Measurements from ENCODE around the gene FLYWCH2. TPM values are rescaled to one million over a fixed set of nuclear protein-coding genes. Genes with fewer than 3 reads are reported as not detected.

Gene FLYWCH2
- polyA plus RNA-seq, 1 experiment, result 22.4 TPM

DNA sequence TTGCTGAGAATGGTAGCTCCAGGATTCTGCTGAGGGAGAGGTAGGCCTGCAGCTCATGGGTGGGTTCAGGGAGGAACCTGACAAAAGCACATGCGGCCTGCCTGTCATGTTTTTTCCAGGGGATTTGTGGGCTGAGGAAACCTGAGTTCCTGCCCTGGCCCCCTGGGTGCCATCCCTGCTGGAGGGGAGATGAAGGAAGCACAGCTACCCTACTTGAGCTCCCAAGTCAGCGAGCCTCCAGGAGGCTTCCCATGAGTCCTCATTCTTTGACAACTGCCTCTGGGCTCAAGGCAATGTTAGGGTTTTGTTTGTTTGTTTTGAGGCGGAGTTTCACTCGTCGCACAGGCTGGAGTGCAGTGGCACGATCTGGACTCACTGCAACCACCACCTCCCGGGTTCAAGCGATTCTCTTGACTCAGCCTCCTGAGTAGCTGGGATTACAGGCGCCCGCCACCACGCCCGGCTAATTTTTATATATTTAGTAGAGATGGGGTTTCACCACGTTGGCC, 16.6 kb downstream of the FLYWCH2 start:
- H3K27ac ChIP-seq (ENCODE audit: low read depth, low read length), result no peak overlapping the region
- TF ChIP-seq, protein P1, sequence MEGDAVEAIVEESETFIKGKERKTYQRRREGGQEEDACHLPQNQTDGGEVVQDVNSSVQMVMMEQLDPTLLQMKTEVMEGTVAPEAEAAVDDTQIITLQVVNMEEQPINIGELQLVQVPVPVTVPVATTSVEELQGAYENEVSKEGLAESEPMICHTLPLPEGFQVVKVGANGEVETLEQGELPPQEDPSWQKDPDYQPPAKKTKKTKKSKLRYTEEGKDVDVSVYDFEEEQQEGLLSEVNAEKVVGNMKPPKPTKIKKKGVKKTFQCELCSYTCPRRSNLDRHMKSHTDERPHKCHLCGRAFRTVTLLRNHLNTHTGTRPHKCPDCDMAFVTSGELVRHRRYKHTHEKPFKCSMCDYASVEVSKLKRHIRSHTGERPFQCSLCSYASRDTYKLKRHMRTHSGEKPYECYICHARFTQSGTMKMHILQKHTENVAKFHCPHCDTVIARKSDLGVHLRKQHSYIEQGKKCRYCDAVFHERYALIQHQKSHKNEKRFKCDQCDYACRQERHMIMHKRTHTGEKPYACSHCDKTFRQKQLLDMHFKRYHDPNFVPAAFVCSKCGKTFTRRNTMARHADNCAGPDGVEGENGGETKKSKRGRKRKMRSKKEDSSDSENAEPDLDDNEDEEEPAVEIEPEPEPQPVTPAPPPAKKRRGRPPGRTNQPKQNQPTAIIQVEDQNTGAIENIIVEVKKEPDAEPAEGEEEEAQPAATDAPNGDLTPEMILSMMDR (IDR thresholded peaks at IDR 0.05; ENCODE audit: low read depth, low read length), result no peak
- CTCF ChIA-PET, result interaction anchor here (0.6 to 1.5 kb wide), 3 partner anchors 12 to 27 kb away, joined by 3 to 7 read pairs (median 4); no protein-coding TSS in a partner anchor
- POLR2A ChIA-PET, result interaction anchor here (1.7 kb wide), 1 partner anchor 16 kb away, joined by 6 read pairs; the partner anchor contains the start of gene FLYWCH2
- H3K4me3 ChIP-seq (ENCODE audit: low read depth, low read length), result no peak overlapping the region
- no peaks in the 10 kb centered on the region for H3K27me3 ChIP-seq (ENCODE audit: control insufficient read depth, insufficient read depth, low read length)
- DNase-seq (ENCODE audit: low read depth, low spot score), result no peak
- H3K9me3 ChIP-seq (ENCODE audit: control insufficient read depth, insufficient read depth, low read length), result no peaks in the 10 kb centered on the region; the same call in 1 of the 2 replicates

DNA sequence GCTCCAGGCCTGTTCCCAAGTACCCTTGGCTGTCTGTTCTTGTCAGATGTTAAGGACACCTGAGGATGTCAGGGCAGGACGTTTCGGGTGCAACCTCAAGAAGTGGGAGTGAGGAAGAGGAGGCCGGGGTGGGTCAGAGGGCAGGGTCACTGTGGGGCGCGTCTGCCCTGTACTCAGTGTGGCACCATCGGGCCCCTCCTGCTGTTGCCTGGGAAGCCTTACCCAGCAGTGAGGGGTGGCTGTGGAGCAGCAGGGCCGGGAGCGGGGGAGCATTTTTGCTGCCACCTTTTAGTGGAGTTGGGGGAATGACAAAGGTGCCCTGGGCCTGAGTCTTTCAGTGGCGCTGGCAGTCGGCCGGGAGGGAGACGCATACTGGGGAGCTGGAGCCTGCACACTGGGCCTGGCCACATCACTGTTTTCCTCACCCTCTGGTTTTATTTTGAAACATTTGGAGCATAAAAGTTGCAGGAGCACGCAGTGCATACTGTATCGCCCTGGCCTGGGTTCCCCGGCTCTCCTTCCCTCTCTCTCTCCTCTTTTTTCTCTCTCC, 17.6 kb downstream of the FLYWCH2 start:
- Histone ChIP-seq H3K9me3 (ENCODE audit: control insufficient read depth, insufficient read depth, low read length) (no peaks in the 10 kb centered on the region; the same call in 1 of the 2 replicates), H3K27me3 (ENCODE audit: control insufficient read depth, insufficient read depth, low read length) (no peaks in the 10 kb centered on the region), H3K4me3 (ENCODE audit: low read depth, low read length) (no peak overlapping the region), H3K27ac (ENCODE audit: low read depth, low read length) (no peak overlapping the region)
- DNase-seq (ENCODE audit: low read depth, low spot score), result no peak
- POLR2A ChIA-PET, result no interaction called here
- TF ChIP-seq, protein P1 (IDR thresholded peaks at IDR 0.05; ENCODE audit: low read depth, low read length), result no peak
- CTCF ChIA-PET, result no interaction called here

DNA sequence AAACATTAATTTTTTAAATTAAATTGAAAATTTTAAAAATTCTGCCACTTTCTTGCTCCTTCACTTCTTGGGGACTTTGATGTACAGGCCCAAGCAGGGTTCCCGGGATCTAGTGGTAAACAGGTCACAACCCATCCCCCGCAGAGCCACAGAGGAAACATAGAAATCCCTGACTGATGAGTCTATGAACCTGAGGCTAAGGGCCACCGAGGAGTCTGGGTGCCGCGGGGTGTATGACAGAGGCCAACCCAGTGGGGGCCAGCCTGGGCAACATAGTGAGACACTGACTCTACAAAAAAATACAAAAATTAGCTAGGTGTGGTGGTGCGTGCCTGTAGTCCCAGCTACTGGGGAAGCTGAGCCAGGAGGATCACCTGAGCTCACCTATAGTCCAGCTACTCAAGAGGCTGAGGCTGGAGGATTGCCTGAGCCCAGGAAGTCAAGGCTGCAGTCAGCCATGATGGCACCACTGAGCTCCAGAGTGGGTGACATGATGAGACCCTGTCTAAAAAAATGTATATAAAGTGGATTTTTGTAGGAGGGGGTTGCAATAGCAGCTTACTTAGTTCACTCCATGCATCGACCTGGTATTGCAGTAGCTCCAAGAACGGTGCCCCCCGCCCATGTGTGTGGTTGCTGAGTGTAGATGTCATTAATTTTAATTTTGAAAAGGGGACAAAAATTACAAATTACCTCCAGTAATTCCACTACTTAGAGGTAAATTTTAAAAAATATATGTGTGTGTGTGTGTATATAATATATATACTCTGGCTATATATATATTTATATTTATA, 19.5 kb downstream of the FLYWCH2 start:
- DNase-seq (ENCODE audit: low read depth, low spot score), result no peak
- ChIA-PET POLR2A (interaction anchor here (0.9 kb wide), 1 partner anchor 9 kb away, joined by 4 read pairs; the partner anchor contains the start of gene FLYWCH1), CTCF (interaction anchor here (1.0 kb wide), 2 partner anchors 25 to 26 kb away, joined by 3 to 4 read pairs; no protein-coding TSS in a partner anchor)
- H3K9me3 ChIP-seq (ENCODE audit: control insufficient read depth, insufficient read depth, low read length), result no peaks in the 10 kb centered on the region; the same call in 1 of the 2 replicates
- H3K27ac ChIP-seq (ENCODE audit: low read depth, low read length), result no peak overlapping the region
- TF ChIP-seq, protein P1 (IDR thresholded peaks at IDR 0.05; ENCODE audit: low read depth, low read length), result no peak
- no peak overlapping the region for H3K4me3 ChIP-seq (ENCODE audit: low read depth, low read length)
- no peaks in the 10 kb centered on the region for H3K27me3 ChIP-seq (ENCODE audit: control insufficient read depth, insufficient read depth, low read length)

DNA sequence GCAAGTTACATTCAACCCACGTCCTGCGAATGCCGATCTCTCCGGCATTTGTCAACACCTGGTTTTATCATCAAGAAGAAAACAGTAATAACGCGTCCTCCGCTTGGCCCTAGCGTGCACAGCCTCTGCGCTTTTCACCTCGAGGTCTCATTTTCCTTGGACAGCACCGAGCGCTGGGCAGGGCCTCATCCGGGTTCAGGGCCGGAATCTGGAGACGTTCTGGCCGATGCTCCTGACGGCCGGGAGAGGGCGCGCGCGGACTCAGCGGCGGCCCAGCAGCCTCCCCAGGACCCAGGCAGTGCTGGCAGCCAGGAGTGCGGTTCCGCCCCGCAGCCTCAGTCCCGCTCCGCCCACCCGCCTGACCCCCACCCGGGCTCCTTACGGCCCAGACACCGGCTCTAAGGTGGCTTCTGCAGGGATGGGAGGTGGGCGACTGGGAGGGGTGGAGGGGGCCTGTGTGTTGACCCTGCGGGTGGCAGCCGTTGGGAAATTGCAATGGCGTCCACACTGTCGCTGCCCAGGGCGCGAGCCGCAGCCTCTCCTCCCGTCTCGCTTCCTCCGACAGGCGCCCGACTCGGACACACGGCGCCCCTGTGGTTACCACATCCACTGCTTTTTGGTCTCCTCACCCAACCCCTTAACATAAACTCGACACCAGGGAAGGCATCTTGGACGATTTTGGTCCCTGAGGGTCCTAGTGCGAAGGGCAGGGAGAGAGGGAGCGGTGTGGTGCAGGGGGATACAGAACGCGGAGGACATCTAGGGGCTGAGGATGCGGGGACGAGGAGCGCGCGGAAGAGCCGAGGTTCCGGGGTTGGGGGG, 21.3 kb downstream of the FLYWCH2 start:
- Histone ChIP-seq H3K27me3 (ENCODE audit: control insufficient read depth, insufficient read depth, low read length) (no peaks in the 10 kb centered on the region), H3K9me3 (ENCODE audit: control insufficient read depth, insufficient read depth, low read length) (no peaks in the 10 kb centered on the region; the same call in 1 of the 2 replicates), H3K4me3 (ENCODE audit: low read depth, low read length) (peak overlapping the region; percentile 75), H3K27ac (ENCODE audit: low read depth, low read length) (peak overlapping the region; percentile 70)
- ChIA-PET CTCF (interaction anchor here (0.9 to 1.0 kb wide), 2 partner anchors 17 to 23 kb away, joined by 3 to 4 read pairs; no protein-coding TSS in a partner anchor), POLR2A (interaction anchor here (0.7 kb wide), 1 partner anchor 22 kb away, joined by 5 read pairs; the partner anchor contains the start of gene FLYWCH2)
- peak; percentile 55 for DNase-seq (ENCODE audit: low read depth, low spot score)
- TF ChIP-seq, protein P1 (IDR thresholded peaks at IDR 0.05; ENCODE audit: low read depth, low read length), result peak; percentile 82
